ENCODE measurements around the gene UCN. TPM values are rescaled to one million over a fixed set of nuclear protein-coding genes. Genes with fewer than 3 reads are reported as not detected.

The UCN gene
- total and polyA plus RNA-seq, 2 of the 4 experiments (the other 2 are of a cell fraction), result 0.22 TPM; not detected in 1

GRCh38 chr2:27263287-27264252, 44.7 kb downstream of the UCN start:
- Histone ChIP-seq H3K23ac (ENCODE audit: low read depth, low read length) (peak overlapping the region; percentile 77), H4K91ac (ENCODE audit: insufficient read depth, low read depth, low read length) (no peak overlapping the region), H2BK120ac (ENCODE audit: low read depth, low read length) (no peak overlapping the region), H4K20me1 (ENCODE audit: insufficient read depth, low read length) (no peaks in the 10 kb centered on the region), H3K27me3 (ENCODE audit: control insufficient read depth, insufficient read depth, low read length) (peaks cover 82% of the 10 kb centered on the region), H3K36me3 (ENCODE audit: control insufficient read depth, insufficient read depth, low read length) (no peaks in the 10 kb centered on the region), H4K8ac (ENCODE audit: low read depth in 2 of 2, low read length in 2 of 2) (no peak overlapping the region), H3K9me1 (ENCODE audit: insufficient read depth, low read length) (no peaks in the 10 kb centered on the region), H4K5ac (ENCODE audit: low read depth, low read length) (no peak overlapping the region), H2BK20ac (ENCODE audit: low read depth, low read length) (no peak overlapping the region), H3K4me2 (ENCODE audit: low read depth, low read length) (peak overlapping the region; percentile 54), H3K27ac (ENCODE audit: insufficient read depth, low read length) (no peak overlapping the region), H3K18ac (ENCODE audit: low read depth, low read length) (no peak overlapping the region), H2AK5ac (ENCODE audit: low read depth, low read length) (no peak overlapping the region), H2BK15ac (ENCODE audit: low read depth, low read length) (no peak overlapping the region), H3K4me1 (ENCODE audit: control insufficient read depth, insufficient read depth, low read length) (peaks cover 4% of the 10 kb centered on the region; the same call in 1 of the 2 replicates), H2BK5ac (ENCODE audit: low read depth, low read length, poor library complexity, severe bottlenecking) (no peak overlapping the region), H3K4ac (ENCODE audit: low read depth, low read length) (no peak overlapping the region), H2AFZ (replicated peaks; ENCODE audit: low read length, poor library complexity) (peak overlapping the region; percentile 92), H3K4me3 (ENCODE audit: insufficient read depth, low read depth, low read length) (no peak overlapping the region; the same call in 1 of the 2 replicates), H3K56ac (ENCODE audit: extremely low read depth, insufficient read depth, low read length) (no peak overlapping the region), H2AK9ac (replicated peaks; ENCODE audit: low read depth, low read length, poor library complexity) (no peak overlapping the region), H3K9me3 (ENCODE audit: control insufficient read depth, insufficient read depth, low read length) (no peaks in the 10 kb centered on the region; the same call in 1 of the 2 replicates), H3K14ac (replicated peaks; ENCODE audit: low read depth, low read length) (no peak overlapping the region), H3K9ac (ENCODE audit: low read depth, low read length) (no peak overlapping the region), H3K79me1 (ENCODE audit: low read depth in 1 of 2, low read length in 2 of 2) (no peaks in the 10 kb centered on the region)
- ATAC-seq (ENCODE audit: low read depth) (no peak), DNase-seq (no peak)
- dilution Hi-C loops (cut with HindIII; ENCODE audit: low sequenced_read_pairs, unreplicated experiment) (no loop called here), intact Hi-C loops (cut with micrococcal nuclease) (no loop called here), in situ Hi-C loops (cut with MboI; ENCODE audit: low sequenced_read_pairs) (no loop called here)
- BruUV-seq (replicated peaks), result no TSS peak
- TF ChIP-seq, protein P1, sequence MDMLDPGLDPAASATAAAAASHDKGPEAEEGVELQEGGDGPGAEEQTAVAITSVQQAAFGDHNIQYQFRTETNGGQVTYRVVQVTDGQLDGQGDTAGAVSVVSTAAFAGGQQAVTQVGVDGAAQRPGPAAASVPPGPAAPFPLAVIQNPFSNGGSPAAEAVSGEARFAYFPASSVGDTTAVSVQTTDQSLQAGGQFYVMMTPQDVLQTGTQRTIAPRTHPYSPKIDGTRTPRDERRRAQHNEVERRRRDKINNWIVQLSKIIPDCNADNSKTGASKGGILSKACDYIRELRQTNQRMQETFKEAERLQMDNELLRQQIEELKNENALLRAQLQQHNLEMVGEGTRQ (IDR thresholded peaks at IDR 0.05; ENCODE audit: low read depth, low read length), result no peak
- no peak for TF ChIP-seq NFE2L2 (IDR thresholded peaks at IDR 0.05; ENCODE audit: low read depth, low read length)
- no peak for TF ChIP-seq RFX5 (IDR thresholded peaks at IDR 0.05; ENCODE audit: low read depth, low read length)
- TF ChIP-seq FOS (IDR thresholded peaks at IDR 0.05; ENCODE audit: low read depth, low read length), result no peak
- no peak for TF ChIP-seq RCOR1 (IDR thresholded peaks at IDR 0.05; ENCODE audit: insufficient replicate concordance, low read length)
- TF ChIP-seq, protein P2, sequence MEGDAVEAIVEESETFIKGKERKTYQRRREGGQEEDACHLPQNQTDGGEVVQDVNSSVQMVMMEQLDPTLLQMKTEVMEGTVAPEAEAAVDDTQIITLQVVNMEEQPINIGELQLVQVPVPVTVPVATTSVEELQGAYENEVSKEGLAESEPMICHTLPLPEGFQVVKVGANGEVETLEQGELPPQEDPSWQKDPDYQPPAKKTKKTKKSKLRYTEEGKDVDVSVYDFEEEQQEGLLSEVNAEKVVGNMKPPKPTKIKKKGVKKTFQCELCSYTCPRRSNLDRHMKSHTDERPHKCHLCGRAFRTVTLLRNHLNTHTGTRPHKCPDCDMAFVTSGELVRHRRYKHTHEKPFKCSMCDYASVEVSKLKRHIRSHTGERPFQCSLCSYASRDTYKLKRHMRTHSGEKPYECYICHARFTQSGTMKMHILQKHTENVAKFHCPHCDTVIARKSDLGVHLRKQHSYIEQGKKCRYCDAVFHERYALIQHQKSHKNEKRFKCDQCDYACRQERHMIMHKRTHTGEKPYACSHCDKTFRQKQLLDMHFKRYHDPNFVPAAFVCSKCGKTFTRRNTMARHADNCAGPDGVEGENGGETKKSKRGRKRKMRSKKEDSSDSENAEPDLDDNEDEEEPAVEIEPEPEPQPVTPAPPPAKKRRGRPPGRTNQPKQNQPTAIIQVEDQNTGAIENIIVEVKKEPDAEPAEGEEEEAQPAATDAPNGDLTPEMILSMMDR (conservative IDR thresholded peaks at IDR 0.05; ENCODE audit: low read depth, low read length), result no peak
- no peak for TF ChIP-seq BHLHE40 (IDR thresholded peaks at IDR 0.05; ENCODE audit: low read depth, low read length)
- TF ChIP-seq CEBPB (IDR thresholded peaks at IDR 0.05; ENCODE audit: low read depth, low read length), result no peak
- TF ChIP-seq MXI1 (IDR thresholded peaks at IDR 0.05; ENCODE audit: borderline replicate concordance, low read depth, low read length), result no peak
- TF ChIP-seq, protein P3, sequence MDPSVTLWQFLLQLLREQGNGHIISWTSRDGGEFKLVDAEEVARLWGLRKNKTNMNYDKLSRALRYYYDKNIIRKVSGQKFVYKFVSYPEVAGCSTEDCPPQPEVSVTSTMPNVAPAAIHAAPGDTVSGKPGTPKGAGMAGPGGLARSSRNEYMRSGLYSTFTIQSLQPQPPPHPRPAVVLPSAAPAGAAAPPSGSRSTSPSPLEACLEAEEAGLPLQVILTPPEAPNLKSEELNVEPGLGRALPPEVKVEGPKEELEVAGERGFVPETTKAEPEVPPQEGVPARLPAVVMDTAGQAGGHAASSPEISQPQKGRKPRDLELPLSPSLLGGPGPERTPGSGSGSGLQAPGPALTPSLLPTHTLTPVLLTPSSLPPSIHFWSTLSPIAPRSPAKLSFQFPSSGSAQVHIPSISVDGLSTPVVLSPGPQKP (IDR thresholded peaks at IDR 0.05; ENCODE audit: borderline replicate concordance, low read depth, low read length), result no peak
- no peak for TF ChIP-seq MAZ (IDR thresholded peaks at IDR 0.05; ENCODE audit: borderline replicate concordance, low read depth, low read length)
- ChIA-PET CTCF (interaction anchor here (1.0 to 2.8 kb wide), 3 partner anchors 19 to 40 kb away, joined by 3 to 8 read pairs (median 4); partner anchors contain the start of gene TRIM54), POLR2A (ENCODE audit: unreplicated experiment) (no interaction called here)
- WGBS, 2 experiments (ENCODE audit: extremely low coverage in 2 of 2, insufficient read length in 1 of 2), result 0% methylated on average over 1 of the region's 46 CpGs; no CpG with 5 or more reads in 1 of the 2 experiments

Measured in IMR-90 (cell line).